NCI-H345 treated with DMSO at 0.1 percent for 48 hours (cell line): ENCODE data around the gene ZNF280D.

Experiments used
- DNase-seq: peaks from one replicate; lab custom pipeline; 2025; ENCODE audit not compliant: unreplicated experiment; lab: John Stamatoyannopoulos, UW

Gene ZNF280D

GRCh38 chr15:56653787-56654186 is 79.5 kb downstream of the ZNF280D start:
- no peak for DNase-seq

- no peak for DNase-seq
Measured at GRCh38 chr15:56653107-56653506, 80.2 kb downstream of the ZNF280D start.

DNA sequence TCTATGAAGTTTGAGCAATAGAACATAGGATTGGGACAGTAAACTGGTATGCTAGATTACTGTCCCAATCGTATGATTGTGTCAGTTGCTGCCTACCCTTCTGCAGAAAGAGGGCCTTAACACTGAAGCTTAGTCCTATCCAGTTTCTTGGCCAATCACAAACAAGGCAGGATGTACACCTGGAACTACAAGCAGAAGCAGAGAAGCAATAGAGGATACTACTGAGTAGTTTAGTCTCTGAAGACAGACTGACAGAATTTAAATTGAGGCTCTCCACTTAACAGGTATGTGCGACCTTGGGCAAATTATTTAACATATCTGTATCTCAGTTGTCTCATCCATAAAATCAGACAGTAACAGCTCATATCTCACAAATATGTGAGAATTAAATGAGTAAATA is 85.0 kb downstream of the ZNF280D start:
- DNase-seq = no peak

- DNase-seq = no peak
Measured at GRCh38 chr15:56640549-56640948, 92.8 kb downstream of the ZNF280D start.

- no peak for DNase-seq
Measured at GRCh38 chr15:56640127-56640526, 93.2 kb downstream of the ZNF280D start.

DNA sequence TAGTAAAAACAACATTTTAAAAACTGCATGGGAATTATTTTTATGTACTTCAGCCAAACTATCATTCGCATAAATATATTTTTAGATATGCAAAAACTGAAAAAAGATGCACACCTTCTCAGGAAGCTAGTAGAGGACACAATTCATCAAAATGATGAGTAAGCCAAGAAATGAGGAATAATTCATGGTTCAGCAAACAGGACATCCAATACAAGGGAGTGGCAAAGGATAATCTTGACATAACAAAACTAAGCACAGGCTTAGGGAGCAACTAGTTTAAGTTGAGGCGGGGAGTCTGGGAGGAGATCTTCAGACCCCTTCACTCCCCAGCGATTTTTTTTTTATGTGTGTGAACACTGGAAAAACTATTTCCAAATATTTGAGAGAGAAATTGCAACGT is 93.7 kb downstream of the ZNF280D start:
- DNase-seq = no peak

- no peak for DNase-seq
Measured at GRCh38 chr15:56631765-56632164, 101.5 kb downstream of the ZNF280D start.

DNA sequence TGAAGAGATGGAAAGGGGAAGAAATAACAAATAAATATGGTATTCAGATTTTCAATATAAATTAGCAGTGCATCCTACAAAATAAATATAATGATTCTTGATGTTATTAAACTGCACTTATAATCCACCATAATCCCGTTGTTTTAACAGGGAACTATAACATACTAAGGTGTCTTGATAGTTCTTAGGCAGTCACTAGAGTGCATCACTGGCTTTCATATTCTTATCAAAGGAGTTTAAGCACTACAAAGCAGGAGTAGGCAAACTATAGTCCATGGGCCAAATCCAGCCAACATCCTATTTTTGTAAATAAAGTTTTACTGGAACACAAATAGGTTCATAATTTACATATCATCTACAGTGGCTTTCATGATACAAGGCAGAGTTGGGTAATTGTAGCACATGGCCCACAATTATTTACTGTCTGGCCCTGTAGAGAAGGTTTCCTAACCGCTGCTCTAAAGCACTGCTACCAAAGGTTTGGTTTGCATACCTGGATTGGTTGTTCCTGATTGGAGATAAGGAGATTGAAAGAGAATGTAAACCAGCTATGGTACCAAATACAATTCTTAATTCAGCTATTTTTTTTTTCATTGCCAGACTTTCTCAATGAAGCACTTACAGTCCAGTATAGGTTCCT is 104.3 kb downstream of the ZNF280D start:
- DNase-seq = no peak

GRCh38 chr15:56619887-56620286 is 113.4 kb downstream of the ZNF280D start:
- DNase-seq = no peak

DNA sequence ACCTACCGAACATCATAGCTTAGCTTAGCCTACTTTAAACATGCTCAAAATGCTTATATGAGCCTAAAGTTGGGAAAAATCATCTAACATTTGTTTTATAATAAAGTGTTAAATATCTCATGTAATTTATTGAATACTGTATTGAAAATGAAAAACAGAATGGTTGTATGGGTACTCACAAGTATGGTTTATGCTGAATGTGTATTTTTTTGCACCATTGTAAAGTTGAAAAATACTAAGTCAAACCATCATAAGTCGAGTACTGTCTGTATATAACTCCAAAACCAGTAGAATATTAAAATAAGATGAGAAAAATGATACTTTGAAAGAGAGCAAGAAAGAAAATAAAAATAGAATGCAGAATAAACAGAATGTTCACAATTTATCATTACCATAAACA is 115.7 kb downstream of the ZNF280D start:
- DNase-seq = no peak

DNA sequence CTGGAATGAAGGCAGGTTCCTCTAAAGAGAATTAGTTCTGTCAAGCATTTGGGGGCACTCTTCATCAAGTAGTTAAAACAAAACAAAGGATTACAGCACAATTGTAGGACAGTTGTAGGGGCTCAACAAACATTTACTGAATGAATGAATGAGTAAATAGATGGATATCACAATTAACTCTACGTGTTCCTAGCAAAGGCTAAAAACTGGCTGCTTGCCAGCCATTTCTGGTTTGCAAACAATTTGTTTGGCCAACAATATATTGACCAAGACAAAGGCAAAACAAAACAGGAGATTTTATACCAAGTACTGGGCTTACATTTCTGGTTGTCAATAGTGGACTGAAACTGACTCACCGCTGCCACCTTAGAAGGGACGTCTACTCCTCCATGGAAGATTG is 116.8 kb downstream of the ZNF280D start:
- DNase-seq = no peak

DNA sequence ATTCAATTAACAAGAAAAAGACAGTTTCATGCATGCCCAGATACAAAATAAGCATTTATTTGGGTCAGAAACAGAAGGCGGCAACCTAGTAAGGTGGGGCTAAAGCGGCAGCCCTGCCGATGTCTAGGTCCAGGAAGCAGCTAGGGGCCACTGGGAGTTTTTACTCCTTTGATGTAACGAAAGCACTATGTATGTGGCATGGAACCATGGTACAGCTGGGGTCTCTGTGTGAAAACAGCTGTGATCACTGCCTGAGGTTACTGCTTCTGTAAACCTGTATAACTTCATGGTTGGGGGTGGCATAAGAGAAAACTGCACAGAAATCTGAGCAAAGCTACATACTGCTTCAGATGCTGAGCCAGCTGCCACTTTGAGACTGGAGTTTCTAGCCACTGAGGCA is 119.5 kb downstream of the ZNF280D start:
- DNase-seq = no peak

- no peak for DNase-seq
Measured at GRCh38 chr15:56608993-56609392, 124.3 kb downstream of the ZNF280D start.

DNA sequence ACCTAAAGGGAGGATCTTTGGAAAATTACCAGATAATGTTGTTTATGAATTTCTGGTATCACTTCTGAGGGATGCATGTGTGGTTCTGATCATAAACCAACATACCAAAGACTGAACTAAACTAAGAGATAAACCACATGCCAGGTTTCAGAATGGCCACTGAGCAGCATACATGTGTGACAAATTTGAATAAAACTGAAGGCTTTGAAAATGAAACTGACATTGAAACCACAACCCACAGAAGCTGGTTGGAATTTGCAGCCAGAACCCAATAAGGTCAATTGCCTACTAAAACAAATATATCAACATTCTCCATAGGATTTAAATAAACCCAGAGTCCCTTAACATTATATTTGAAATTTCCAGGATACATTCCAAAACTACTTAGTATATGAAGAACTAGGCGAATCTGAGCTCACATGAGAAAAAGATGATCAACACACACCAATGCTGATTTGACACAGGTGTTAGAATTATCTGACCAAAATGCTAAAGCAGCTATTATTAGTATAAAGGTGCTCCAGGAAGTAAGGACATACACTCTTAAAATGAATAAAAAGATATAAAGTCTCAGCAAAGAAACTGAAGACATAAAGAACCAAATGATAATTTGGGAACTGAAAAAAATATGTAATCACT is 125.0 kb downstream of the ZNF280D start:
- no peak for DNase-seq

- no peak for DNase-seq
Measured at GRCh38 chr15:56602253-56602652, 131.1 kb downstream of the ZNF280D start.

DNA sequence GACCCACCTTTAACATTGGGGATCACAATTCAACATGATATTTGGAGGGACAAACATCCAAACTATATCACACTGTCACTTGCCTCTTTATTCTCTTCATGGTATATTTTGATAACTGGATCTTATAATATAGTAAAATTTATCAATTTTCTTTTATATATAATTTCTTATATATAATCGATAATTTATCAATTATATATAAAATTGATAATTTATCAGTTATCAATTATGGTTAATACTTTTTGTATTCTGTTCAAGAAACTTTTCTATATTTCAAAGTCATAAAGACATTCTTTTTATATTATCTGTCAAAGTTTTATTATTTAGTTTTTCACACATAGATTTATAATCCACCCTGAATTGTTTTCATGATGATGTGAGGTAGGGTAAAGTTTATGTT is 132.9 kb downstream of the ZNF280D start:
- no peak for DNase-seq

GRCh38 chr15:56598991-56599390 is 134.3 kb downstream of the ZNF280D start:
- no peak for DNase-seq

- DNase-seq = no peak
Measured at GRCh38 chr15:56587686-56588085, 145.6 kb downstream of the ZNF280D start.

DNA sequence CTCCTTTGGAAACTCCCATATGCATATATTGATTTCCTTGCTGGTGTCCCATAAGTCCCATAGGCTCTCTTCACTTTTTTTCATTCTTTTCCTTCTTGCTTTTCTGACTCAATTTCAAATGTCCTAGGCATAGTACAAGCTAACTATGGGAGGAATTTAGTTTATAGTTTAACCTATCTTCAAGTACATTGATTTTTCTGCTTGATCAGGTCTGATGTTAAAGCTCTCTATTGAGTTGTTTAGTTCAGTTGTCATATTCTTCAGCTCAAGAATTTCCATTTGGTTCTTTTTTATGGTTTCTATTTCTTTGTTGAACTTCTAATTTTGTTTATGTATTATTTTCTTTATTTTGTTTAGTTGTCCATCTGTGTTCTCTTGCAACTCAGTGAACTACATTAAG is 147.1 kb downstream of the ZNF280D start:
- DNase-seq = no peak

GRCh38 chr15:56582785-56583184 is 150.5 kb downstream of the ZNF280D start:
- DNase-seq = no peak
